ENCODE data around the gene PIGL.

Gene PIGL

GRCh38 chr17:16361874-16362273, 144.9 kb downstream of the PIGL start:
- no peak for DNase-seq

- DNase-seq: peak; percentile 11
Observed at GRCh38 chr17:16363749-16364536, 146.9 kb downstream of the PIGL start.

- DNase-seq: no peak
Observed at GRCh38 chr17:16364625-16365024, 147.6 kb downstream of the PIGL start.

GRCh38 chr17:16371742-16372141, 154.7 kb downstream of the PIGL start:
- DNase-seq: no peak

GRCh38 chr17:16374146-16374938, 157.3 kb downstream of the PIGL start:
- no peak for DNase-seq

All from NCI-H446 treated with DMSO at 0.1 percent for 48 hours (cell line).